HL-60 (cell line): Measurements from ENCODE around the gene ACBD7.

ENCODE experiments used
- GABPA ChIP-seq: IDR thresholded peaks from 2 replicates; pipeline ENCODE4 v1.6.1; 2012; ENCODE audit warnings: low read depth
- POLR2AphosphoS5 ChIP-seq: IDR thresholded peaks from 2 replicates; pipeline ENCODE4 v1.6.1; 2012; ENCODE audit warnings: low read depth
- SPI1 ChIP-seq: IDR thresholded peaks from 2 replicates; pipeline ENCODE4 v1.6.1; 2012; ENCODE audit warnings: low read depth, mild to moderate bottlenecking, borderline replicate concordance
- TF ChIP-seq, protein P1 (sequence below): IDR thresholded peaks from one replicate; pipeline ENCODE4 v1.5.1; 2011; ENCODE audit warnings: low read length, control low read depth, inconsistent platforms; ENCODE audit not compliant: insufficient read depth
- TF ChIP-seq, protein P2 (sequence below): IDR thresholded peaks from 2 replicates; pipeline ENCODE4 v1.6.1; 2012; ENCODE audit warnings: low read depth; ENCODE audit not compliant: insufficient replicate concordance

DNA sequence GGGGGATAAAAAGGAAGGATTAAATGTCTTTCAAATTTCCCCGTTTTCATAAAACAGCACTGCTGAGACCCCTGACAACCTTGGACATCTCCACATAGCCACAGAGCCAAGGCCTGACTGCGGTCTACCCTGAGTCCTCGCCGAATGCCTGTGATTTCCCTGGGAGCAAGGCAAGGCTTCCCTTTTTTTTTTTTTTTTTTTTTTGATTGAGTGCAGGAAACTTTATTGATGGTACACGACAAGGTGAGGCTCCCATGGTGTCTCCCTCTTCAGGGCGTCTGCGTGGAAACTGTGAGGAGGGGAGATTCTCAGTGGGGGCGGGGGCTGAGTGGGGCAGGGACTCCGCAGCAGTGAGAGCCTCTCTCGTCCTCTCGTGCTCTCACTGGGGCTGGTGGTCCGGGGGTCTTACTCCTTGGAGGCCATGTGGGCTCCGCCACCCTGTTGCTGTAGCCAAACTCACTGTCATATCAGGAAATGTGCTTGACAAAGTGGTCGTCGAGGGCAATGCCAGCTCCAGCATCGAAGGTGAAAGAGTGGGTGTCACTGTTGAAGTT lies 4.4 kb upstream of the ACBD7 start:
- TF ChIP-seq POLR2AphosphoS5 (no peak), GABPA (no peak), SPI1 (no peak)
- TF ChIP-seq, protein P1, sequence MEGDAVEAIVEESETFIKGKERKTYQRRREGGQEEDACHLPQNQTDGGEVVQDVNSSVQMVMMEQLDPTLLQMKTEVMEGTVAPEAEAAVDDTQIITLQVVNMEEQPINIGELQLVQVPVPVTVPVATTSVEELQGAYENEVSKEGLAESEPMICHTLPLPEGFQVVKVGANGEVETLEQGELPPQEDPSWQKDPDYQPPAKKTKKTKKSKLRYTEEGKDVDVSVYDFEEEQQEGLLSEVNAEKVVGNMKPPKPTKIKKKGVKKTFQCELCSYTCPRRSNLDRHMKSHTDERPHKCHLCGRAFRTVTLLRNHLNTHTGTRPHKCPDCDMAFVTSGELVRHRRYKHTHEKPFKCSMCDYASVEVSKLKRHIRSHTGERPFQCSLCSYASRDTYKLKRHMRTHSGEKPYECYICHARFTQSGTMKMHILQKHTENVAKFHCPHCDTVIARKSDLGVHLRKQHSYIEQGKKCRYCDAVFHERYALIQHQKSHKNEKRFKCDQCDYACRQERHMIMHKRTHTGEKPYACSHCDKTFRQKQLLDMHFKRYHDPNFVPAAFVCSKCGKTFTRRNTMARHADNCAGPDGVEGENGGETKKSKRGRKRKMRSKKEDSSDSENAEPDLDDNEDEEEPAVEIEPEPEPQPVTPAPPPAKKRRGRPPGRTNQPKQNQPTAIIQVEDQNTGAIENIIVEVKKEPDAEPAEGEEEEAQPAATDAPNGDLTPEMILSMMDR: no peak
- TF ChIP-seq, protein P2, sequence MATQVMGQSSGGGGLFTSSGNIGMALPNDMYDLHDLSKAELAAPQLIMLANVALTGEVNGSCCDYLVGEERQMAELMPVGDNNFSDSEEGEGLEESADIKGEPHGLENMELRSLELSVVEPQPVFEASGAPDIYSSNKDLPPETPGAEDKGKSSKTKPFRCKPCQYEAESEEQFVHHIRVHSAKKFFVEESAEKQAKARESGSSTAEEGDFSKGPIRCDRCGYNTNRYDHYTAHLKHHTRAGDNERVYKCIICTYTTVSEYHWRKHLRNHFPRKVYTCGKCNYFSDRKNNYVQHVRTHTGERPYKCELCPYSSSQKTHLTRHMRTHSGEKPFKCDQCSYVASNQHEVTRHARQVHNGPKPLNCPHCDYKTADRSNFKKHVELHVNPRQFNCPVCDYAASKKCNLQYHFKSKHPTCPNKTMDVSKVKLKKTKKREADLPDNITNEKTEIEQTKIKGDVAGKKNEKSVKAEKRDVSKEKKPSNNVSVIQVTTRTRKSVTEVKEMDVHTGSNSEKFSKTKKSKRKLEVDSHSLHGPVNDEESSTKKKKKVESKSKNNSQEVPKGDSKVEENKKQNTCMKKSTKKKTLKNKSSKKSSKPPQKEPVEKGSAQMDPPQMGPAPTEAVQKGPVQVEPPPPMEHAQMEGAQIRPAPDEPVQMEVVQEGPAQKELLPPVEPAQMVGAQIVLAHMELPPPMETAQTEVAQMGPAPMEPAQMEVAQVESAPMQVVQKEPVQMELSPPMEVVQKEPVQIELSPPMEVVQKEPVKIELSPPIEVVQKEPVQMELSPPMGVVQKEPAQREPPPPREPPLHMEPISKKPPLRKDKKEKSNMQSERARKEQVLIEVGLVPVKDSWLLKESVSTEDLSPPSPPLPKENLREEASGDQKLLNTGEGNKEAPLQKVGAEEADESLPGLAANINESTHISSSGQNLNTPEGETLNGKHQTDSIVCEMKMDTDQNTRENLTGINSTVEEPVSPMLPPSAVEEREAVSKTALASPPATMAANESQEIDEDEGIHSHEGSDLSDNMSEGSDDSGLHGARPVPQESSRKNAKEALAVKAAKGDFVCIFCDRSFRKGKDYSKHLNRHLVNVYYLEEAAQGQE: no peak
